HEK293 (cell line): ENCODE data around the gene SIM2.

Experiments used
- CTCF ChIA-PET: fragments of 350-600 bp; formaldehyde crosslinking; extraction: SDS; loops from one replicate; lab custom pipeline; 2021; ENCODE audit warnings: antibody characterized with exemption; lab: Yijun Ruan, JAX
- POLR2A ChIA-PET: fragments of 300-600 bp; formaldehyde crosslinking; extraction: SDS; loops from one replicate; lab custom pipeline; 2020; ENCODE audit warnings: antibody characterized with exemption, inconsistent platforms; lab: Yijun Ruan, JAX
- H3K27ac ChIP-seq: fragments of 200-500 bp; sonication (Bioruptor generic); 2 replicates; pipeline ENCODE4 v1.5.1; 2014; ENCODE audit warnings: low read depth, low read length, control low read depth, inconsistent platforms; ENCODE audit errors: extremely low read depth
- H3K36me3 ChIP-seq, 2 experiments: fragments of 200-500 bp in 1 of 2; sonication (Bioruptor generic) in 1 of 2; 1 replicate in 1 of 2; 2 replicates in 1 of 2; pipeline ENCODE4 v1.5.1; 2014 to 2017; ENCODE audit warnings: inconsistent platforms in 2 of 2, low read length in 2 of 2; ENCODE audit not compliant: control insufficient read depth in 2 of 2, insufficient read depth in 1 of 2
- H3K4me1 ChIP-seq: fragments of 200-500 bp; sonication (Bioruptor generic); 2 replicates; pipeline ENCODE4 v1.5.1; 2014; ENCODE audit warnings: mild to moderate bottlenecking, low read length, inconsistent platforms; ENCODE audit not compliant: control insufficient read depth, insufficient read depth
- H3K4me3 ChIP-seq: 2 replicates; pipeline ENCODE4 v1.5.1; 2011; ENCODE audit warnings: low read depth, mild to moderate bottlenecking, control low read depth, low read length, moderate library complexity
- H3K9me3 ChIP-seq: fragments of 200-500 bp; sonication (Bioruptor generic); 2 replicates; pipeline ENCODE4 v1.5.1; 2014; ENCODE audit warnings: low read depth, low read length, inconsistent platforms; ENCODE audit not compliant: control insufficient read depth, insufficient read depth
- HIC1 ChIP-seq: fragments of 450-650 bp; formaldehyde crosslinking; IDR thresholded peaks from 2 replicates; pipeline ENCODE4 v1.5.1; 2016; ENCODE audit warnings: missing biosample characterization, missing genetic modification characterization
- MEIS1 ChIP-seq: sonication (generic); formaldehyde crosslinking; IDR thresholded peaks from 2 replicates; pipeline ENCODE4 v1.8.1; 2022; ENCODE audit warnings: missing genetic modification reagents, mild to moderate bottlenecking, borderline replicate concordance
- SCRT2 ChIP-seq: fragments of 450-650 bp; formaldehyde crosslinking; IDR thresholded peaks from 2 replicates; pipeline ENCODE4 v1.5.1; 2016; ENCODE audit warnings: missing biosample characterization, missing genetic modification characterization
- ZBTB48 ChIP-seq: fragments of 450-650 bp; formaldehyde crosslinking; IDR thresholded peaks from 2 replicates; pipeline ENCODE4 v1.5.1; 2016; ENCODE audit warnings: missing biosample characterization, missing genetic modification characterization
- ZIC2 ChIP-seq: fragments of 450-650 bp; formaldehyde crosslinking; IDR thresholded peaks from 2 replicates; pipeline ENCODE4 v1.5.1; 2016; ENCODE audit warnings: missing biosample characterization, missing genetic modification characterization
- ZNF138 ChIP-seq: fragments of 450-650 bp; formaldehyde crosslinking; IDR thresholded peaks from 2 replicates; pipeline ENCODE4 v1.5.1; 2016; ENCODE audit warnings: missing biosample characterization, missing genetic modification characterization, borderline replicate concordance
- ZNF221 ChIP-seq: fragments of 450-650 bp; formaldehyde crosslinking; IDR thresholded peaks from 2 replicates; pipeline ENCODE4 v1.5.1; 2017; ENCODE audit warnings: missing biosample characterization, missing genetic modification characterization, borderline replicate concordance
- ZNF280D ChIP-seq: fragments of 450-650 bp; formaldehyde crosslinking; IDR thresholded peaks from 2 replicates; pipeline ENCODE4 v1.5.1; 2016; ENCODE audit warnings: missing biosample characterization, missing genetic modification characterization
- ZNF366 ChIP-seq: fragments of 450-650 bp; formaldehyde crosslinking; conservative IDR thresholded peaks from 2 replicates; pipeline ENCODE4 v1.5.1; 2016; ENCODE audit warnings: missing biosample characterization, missing genetic modification characterization
- ZNF473 ChIP-seq: fragments of 450-650 bp; formaldehyde crosslinking; IDR thresholded peaks from 2 replicates; pipeline ENCODE4 v1.5.1; 2017; ENCODE audit warnings: missing biosample characterization, missing genetic modification characterization
- ZNF561 ChIP-seq: fragments of 450-650 bp; IDR thresholded peaks from 2 replicates; pipeline ENCODE4 v1.5.1; 2018; ENCODE audit warnings: missing biosample characterization, missing genetic modification characterization, borderline replicate concordance
- ZNF610 ChIP-seq: fragments of 450-650 bp; formaldehyde crosslinking; IDR thresholded peaks from 2 replicates; pipeline ENCODE4 v1.5.1; 2016; ENCODE audit warnings: missing biosample characterization, missing genetic modification characterization, borderline replicate concordance
- ZNF791 ChIP-seq: fragments of 450-650 bp; formaldehyde crosslinking; IDR thresholded peaks from 2 replicates; pipeline ENCODE4 v1.5.1; 2016; ENCODE audit warnings: missing biosample characterization, missing genetic modification characterization
- ZNF830 ChIP-seq: fragments of 450-650 bp; IDR thresholded peaks from 2 replicates; pipeline ENCODE4 v1.5.0; 2018; ENCODE audit warnings: missing biosample characterization, missing genetic modification characterization, low read depth, mild to moderate bottlenecking, moderate library complexity

SIM2 gene

GRCh38 chr21:36743008-36743407 lies 44.1 kb downstream of the SIM2 start:
- ChIA-PET POLR2A (no interaction called here), CTCF (interaction anchor here (1.0 kb wide), 1 partner anchor 31 kb away, joined by 3 read pairs; no protein-coding TSS in a partner anchor)
- Histone ChIP-seq H3K4me3 (no peak overlapping the region), H3K9me3 (no peaks in the 10 kb centered on the region), H3K27ac (no peak overlapping the region), H3K36me3 (peaks cover 18 to 60% of the 10 kb centered on the region in 2 experiments), H3K4me1 (no peaks in the 10 kb centered on the region)
- TF ChIP-seq ZNF473 = no peak
- TF ChIP-seq ZNF830 = no peak
- TF ChIP-seq SCRT2 (tag by site-specific recombination) = 0 out of 2 replicates have a peak, but pooled peaks have one; percentile 11
- no peak for TF ChIP-seq ZNF561 (tag by site-specific recombination)
- TF ChIP-seq ZNF138 (tag by site-specific recombination) = no peak
- no peak for TF ChIP-seq ZNF280D (tag by site-specific recombination)
- TF ChIP-seq MEIS1 (CRISPR knock-in tag) = no peak
- no peak for TF ChIP-seq ZNF791 (tag by site-specific recombination)

- ChIA-PET POLR2A (no interaction called here), CTCF (no interaction called here)
- no peak for TF ChIP-seq ZNF610 (tag by site-specific recombination)
- peak; percentile 12; the same call in 1 of the 2 replicates for TF ChIP-seq ZIC2 (tag by site-specific recombination)
- no peak for TF ChIP-seq ZBTB48 (tag by site-specific recombination)
- no peak for TF ChIP-seq ZNF221
- Histone ChIP-seq H3K4me1 (no peaks in the 10 kb centered on the region), H3K9me3 (no peaks in the 10 kb centered on the region), H3K4me3 (no peak overlapping the region), H3K36me3 (peaks cover 18 to 65% of the 10 kb centered on the region in 2 experiments), H3K27ac (no peak overlapping the region)
Observed at GRCh38 chr21:36743446-36743845, 44.5 kb downstream of the SIM2 start.

GRCh38 chr21:36744190-36744559 lies 45.3 kb downstream of the SIM2 start:
- ChIA-PET CTCF (no interaction called here), POLR2A (no interaction called here)
- H3K27ac ChIP-seq = no peak overlapping the region
- no peak overlapping the region for H3K4me3 ChIP-seq
- H3K4me1 ChIP-seq = no peaks in the 10 kb centered on the region
- no peaks in the 10 kb centered on the region for H3K9me3 ChIP-seq
- no peak for TF ChIP-seq HIC1 (tag by site-specific recombination)
- TF ChIP-seq ZNF366 = peak; percentile 77
- H3K36me3 ChIP-seq = peaks cover 18 to 62% of the 10 kb centered on the region in 2 experiments
